Activated CD8-positive, alpha-beta memory T cell treated with anti-CD3 and anti-CD28 coated beads, Interleukin-2, amount 50 U/mL, for 1 hour (primary cell): ENCODE results near the gene MPST.

ENCODE experiments used
- DNase-seq: peaks from one replicate; pipeline ENCODE4 v3.0.0-alpha.2; 2020; ENCODE audit errors: extremely low read depth

The MPST gene

DNA sequence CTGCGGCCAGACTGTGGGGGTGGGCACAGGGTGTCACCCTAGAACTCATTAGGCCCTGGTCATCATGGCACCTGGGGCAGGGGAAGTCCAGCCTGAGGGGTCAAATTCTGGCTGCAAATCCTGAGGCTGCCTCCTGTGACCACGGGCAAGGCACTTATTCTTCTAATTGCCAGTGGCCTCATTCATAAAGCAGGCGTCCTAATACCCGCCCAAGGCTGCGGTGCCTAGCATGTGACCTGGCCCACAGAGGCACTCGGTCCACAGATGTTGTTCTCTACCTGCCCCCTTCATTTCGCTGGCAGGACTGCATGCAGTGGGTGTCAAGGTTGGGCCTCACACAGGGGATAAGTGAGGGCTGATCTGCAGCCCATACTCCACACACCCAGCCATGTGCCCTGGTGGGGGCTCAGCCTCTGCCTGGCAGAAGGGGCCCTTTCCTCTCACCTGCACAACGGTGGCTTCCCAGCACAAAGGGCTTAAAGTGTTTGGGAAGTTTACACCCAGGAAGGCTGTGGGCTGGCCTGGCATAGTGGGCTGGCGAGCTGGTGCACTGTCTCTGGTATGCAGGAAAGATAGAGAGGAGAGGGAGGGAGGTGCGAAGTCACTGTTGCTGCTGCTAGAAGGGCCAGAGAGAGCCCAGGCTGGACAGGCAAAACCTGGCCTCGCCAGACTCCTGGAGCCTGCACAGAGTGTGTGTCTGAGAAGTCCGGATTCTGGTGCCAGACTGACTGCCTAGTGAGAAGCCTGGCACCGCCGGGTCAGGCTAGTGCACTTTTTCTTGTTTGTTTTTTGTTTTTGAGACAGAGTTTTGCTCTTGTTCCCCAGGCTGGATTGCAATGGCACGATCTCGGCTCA, 3.2 kb downstream of the MPST start:
- DNase-seq, result no peak

GRCh38 chr22:37023743-37024338, 4.3 kb downstream of the MPST start:
- DNase-seq, result no peak

DNA sequence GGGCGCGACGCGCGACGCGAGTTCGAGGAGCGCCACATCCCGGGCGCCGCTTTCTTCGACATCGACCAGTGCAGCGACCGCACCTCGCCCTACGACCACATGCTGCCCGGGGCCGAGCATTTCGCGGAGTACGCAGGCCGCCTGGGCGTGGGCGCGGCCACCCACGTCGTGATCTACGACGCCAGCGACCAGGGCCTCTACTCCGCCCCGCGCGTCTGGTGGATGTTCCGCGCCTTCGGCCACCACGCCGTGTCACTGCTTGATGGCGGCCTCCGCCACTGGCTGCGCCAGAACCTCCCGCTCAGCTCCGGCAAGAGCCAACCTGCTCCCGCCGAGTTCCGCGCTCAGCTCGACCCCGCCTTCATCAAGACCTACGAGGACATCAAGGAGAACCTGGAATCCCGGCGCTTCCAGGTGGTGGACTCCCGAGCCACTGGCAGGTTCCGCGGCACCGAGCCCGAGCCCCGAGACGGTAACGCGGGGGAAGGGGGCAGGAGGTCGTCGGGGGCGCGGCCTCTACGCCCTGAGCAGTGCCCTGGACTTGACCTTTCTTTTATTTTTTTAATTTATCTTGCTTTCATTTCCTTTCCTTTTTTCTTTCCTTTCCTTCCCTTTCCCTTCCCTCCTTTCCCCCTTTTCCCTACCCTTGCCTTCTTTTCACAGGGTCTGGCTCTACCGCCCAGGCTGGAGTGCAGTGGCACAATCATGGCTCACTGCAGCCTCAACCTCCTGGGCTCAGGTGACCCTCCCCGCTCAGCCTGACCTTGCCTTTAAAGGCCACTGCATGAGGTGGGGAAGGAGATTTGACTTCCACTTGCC, 5.0 kb downstream of the MPST start:
- no peak for DNase-seq

DNA sequence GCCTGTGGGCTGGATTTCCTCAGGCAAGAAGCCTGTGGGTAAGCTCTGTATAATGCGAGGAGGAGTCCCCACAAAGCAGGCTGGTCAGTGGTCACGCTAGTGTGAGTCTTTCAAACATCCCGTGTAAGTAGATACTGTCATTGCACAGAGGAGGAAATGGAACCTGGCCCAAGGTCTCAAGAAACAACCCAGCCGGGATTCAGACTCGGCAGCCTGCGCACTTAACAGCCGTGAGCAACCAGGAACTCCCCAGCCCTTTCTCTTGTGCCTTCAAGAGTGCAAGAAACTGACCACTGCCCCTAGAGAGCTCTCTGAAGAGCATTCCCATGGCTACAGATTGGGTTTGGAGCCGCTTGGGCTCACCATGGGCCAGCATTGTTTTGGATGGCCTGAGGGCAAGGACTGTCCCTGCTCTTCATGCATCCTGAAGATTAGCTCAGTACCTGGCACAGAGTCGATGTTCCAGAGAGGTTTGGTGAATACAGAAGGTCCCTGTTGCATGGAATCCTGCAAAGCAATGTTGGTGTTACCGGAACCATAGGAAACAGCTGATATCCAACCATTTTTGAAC, 6.0 kb downstream of the MPST start:
- DNase-seq, result no peak

DNA sequence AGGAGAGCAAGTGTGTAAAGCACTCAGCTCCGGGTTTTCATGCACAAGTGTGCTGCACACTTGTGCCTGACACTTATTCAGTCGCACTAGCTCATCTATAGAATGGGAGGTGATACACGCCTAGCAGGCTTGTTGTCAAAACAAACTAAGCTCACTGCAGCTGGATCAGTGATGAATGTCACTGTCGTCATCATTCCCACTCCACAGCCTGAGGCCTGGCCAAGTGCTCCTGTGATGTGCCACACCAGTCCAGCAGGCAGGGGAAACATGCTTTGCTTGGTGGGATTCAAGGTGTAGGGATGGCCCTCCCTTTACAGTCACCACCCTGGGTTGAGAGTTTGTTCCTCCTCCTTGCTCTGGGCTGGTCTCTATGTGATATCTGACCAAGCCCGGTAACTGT, 6.8 kb downstream of the MPST start:
- no peak for DNase-seq

DNA sequence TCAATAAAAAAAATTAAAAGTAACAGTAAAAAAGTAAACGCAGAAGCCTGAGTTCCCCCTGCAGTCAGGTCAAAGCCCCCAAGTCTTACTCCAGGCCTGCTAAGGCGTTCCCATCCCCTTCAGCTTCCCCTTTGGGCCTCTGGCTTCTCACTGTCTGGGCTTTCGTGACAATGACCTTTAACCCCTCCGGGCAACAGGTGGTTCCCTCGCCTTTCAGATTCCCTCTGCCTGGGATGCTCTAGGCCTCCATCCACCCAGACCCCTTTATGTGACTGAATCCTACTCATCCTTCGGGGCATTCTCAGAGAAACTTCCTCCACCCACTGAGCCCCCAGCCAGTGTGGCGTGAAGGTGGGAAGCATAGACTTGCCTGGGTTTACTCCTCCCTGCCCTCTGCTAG, 8.0 kb downstream of the MPST start:
- no peak for DNase-seq

- no peak for DNase-seq
Measured at GRCh38 chr22:37028692-37029674, 9.4 kb downstream of the MPST start.

DNA sequence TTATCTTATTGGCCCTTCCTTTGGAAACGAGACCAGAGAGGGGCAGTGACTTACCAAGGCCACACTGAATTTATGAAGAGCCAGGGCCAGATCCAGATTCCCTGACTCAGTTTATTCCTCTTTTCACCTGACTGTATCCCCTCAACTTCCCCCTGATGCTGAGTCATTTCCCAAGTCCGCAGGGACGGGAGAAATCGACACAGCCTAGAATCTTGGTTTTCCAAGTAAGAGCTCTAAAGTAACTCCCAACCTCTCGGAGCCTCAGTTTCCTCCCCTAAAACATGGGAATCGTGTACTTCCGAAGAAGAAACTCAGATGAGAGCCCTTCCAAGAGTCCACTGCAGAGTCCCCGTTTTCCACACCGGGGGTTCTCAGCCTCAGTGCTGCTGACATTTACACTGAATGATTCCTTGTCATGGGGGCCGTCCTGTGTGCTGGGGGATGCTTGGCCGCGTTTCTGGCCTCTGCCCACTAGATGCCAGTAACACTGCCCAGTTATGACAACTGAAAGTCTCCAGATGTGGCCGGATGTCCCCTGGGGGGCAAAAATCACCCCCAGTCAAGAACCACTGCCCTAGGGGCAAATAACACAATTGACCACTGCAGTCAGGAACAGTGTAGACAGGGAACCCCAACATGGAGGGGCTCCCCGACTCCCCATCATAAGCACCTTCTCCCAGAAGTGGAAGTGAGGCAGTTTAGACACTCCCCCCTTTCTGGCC, 11.2 kb downstream of the MPST start:
- DNase-seq, result no peak

DNA sequence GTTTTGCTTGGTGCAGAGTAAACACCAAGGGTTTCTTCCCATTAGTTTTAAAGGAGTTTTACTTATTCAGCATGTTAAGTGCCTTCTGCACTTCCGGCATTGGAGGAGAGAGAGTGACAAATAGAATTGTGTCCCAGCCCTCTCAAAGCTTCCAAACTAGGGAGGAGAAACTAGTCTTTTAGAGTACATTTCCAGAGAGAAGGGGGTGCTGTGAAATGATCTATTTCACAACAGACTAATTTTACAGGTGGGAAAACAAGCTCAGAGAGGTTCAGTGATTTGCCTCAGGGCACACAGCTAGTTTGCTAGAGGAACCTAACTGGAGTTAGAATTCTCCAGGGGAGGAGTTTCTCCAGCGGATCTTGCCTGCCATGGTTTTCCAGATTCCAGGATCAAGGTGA, 12.6 kb downstream of the MPST start:
- no peak for DNase-seq

- DNase-seq, result no peak
Measured at GRCh38 chr22:37032535-37033460, 13.3 kb downstream of the MPST start.

- DNase-seq, result no peak
Measured at GRCh38 chr22:37033605-37034430, 14.3 kb downstream of the MPST start.

DNA sequence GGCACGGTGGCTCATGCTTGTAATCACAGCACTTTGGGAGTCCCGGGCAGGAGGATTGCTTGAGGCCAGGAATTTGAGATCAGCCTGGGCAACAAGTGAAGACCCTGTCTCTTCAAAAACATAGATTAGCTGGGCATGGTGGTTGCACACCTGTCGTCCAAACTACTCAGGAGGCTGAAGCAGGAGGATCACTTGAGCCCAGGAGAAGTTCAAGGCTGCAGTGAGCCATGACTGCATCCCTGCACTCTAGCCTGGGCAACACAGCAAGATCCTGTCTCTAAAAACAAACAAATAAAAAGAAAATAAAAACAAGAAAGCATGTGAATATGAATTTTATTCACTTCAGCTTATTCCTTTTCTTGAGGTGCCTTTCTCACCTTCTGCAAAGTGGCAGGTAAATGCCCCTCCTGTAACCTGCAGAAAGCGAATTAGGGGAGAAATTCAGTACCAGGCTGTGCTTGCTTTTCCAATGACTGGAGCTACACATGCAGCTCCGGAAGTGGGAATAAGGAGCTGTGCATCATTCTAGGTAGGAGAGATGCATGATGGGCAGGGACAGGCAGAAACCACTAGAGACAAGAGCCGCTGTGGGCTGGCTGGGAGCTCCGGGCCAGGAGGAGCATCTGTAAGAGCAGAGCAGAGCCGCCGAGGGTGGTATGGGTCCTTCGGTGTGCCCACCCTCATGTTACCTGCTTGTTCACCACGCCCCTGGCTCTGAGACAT, 17.3 kb downstream of the MPST start:
- no peak for DNase-seq

DNA sequence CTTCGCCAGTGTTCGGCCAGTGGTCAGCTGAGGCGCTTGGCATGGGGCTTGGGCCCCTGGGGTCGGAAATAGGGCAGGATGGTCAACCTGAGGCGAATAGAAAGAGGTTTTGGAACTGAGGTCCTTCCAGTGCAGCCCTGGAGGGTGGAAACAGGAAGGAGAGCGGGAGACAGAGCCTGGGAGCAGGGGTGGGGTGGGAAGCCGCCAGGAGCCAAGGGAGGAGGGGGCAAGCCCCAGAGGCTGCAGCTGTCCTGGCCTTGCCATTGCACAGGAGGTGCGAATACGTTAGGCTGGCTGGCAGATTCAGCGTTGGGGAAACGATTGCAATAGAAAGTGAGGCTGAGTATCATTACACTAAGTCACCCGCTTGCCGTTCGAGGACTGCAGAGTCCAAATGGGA, 18.1 kb downstream of the MPST start:
- no peak for DNase-seq

DNA sequence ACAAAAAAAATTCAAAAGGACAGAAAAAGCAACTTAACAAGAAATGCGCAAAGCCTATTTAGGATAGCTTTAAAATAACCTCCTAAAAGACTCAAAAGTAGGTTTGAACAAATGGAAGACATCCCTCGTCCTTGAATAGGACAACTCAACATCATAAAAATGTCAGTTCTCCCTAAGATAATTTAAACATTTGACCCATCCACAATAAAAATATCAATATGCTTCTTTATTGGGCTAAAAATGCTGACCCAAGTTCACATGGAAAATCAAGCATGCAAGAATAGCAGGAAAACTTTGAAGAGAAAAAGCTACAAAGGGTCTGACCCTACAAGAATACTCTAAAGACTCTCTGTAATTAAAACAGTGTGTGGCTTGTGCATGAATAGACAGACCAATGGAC, 19.9 kb downstream of the MPST start:
- no peak for DNase-seq

DNA sequence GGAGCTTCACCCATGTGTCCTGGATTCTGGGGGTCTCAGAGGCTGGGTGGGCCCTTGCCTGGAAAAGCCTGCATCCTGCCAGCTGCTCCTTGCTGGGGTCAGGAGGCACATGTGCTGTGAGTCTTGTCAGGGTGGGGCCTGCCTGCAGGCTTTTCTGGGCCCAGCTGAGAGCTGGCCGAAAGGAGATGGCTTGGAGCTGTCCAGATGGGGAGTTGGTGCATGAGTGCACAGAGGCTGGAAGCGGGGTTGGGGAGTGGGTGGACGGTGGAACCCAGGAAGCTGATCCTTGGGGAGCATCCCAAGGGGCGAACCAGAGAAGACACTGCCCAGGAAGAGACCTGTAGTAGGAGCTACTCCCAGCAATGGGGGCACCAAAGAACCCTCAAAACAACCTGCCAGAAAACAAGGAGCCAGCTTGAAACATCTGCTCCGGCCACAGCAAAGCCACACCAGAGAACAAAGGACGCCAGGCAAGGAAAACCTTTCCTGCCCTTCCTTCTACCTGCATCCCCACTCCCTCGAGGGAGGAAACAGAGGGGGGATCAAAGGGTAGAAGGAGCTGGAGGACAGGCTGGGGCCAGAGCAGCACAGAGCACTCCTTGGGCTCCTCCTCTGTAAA, 23.8 kb downstream of the MPST start:
- no peak for DNase-seq

DNA sequence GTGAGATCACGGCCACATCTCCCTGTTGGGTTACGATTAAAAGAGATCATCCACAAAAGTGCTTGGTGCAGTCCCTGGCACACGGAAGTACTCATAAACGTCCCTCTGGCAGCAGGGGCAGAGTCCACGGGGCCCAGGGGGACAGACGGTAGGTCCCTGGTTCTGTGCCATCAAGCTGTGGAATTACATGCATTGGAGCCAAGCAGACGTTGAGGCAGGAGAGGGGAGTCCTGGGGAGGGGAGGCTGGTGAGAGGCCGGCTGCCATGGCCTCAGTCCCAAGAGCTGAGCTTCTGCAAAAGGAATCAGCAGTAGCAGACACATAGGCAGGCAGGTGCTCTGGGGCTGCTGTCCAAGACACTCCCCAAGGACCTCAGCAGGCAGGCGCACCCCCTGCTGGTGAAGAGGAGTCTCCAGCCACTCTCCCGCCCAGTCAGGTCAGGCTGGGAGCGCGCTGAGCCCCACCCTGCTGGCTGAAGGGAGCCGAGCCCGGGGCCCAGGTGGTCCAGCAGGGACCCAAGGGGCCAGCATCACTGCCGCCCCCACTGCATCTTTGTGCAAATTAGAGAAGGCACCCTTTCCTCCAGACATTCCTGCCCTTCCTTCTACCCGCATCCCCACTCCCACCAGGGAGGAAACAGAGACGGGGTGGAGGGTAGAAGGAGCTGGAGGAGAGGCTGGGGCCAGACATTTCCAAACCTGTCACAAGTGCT, 24.4 kb downstream of the MPST start:
- no peak for DNase-seq
